ENCODE measurements around the gene PTPRK.
A peak's percentile ranks its signal among the peaks of the same experiment; 100 is the strongest.

PTPRK gene

GRCh38 chr6:128073389-128073788 is 447.0 kb downstream of the PTPRK start:
- TF ChIP-seq, protein P1, sequence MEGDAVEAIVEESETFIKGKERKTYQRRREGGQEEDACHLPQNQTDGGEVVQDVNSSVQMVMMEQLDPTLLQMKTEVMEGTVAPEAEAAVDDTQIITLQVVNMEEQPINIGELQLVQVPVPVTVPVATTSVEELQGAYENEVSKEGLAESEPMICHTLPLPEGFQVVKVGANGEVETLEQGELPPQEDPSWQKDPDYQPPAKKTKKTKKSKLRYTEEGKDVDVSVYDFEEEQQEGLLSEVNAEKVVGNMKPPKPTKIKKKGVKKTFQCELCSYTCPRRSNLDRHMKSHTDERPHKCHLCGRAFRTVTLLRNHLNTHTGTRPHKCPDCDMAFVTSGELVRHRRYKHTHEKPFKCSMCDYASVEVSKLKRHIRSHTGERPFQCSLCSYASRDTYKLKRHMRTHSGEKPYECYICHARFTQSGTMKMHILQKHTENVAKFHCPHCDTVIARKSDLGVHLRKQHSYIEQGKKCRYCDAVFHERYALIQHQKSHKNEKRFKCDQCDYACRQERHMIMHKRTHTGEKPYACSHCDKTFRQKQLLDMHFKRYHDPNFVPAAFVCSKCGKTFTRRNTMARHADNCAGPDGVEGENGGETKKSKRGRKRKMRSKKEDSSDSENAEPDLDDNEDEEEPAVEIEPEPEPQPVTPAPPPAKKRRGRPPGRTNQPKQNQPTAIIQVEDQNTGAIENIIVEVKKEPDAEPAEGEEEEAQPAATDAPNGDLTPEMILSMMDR (IDR thresholded peaks at IDR 0.05; ENCODE audit: control insufficient read depth, extremely low read depth, insufficient read depth), result no peak
- H3K4me3 ChIP-seq (ENCODE audit: low read depth, low read length), result no peak overlapping the region
- no peak for DNase-seq (ENCODE audit: low read depth)

DNA sequence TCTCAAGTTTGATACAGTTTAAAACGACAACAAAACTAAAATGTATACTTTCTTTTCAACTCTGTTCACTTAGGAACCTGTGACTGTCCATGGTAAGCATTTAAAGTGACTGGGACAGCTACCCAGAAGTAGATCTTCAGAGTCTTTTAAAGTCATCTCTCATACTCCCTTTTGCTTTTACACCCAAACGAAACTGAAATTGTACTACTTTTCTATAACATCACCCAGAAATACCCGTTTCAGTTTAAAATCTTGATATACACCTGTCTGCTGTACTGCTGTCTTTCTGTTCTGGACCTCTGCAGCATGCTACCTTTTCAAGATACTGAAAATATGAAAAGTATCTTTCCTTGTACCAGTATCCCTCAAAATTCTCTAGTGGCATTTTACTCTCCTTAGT is 449.2 kb downstream of the PTPRK start:
- no peak overlapping the region for H3K4me3 ChIP-seq (ENCODE audit: low read depth, low read length)
- TF ChIP-seq, protein P1 (IDR thresholded peaks at IDR 0.05; ENCODE audit: control insufficient read depth, extremely low read depth, insufficient read depth), result no peak

GRCh38 chr6:128070406-128070805 is 450.0 kb downstream of the PTPRK start:
- no peak for DNase-seq (ENCODE audit: low read depth)
- TF ChIP-seq, protein P1 (IDR thresholded peaks at IDR 0.05; ENCODE audit: control insufficient read depth, extremely low read depth, insufficient read depth), result no peak
- H3K4me3 ChIP-seq (ENCODE audit: low read depth, low read length), result no peak overlapping the region

More for the DNA sequence above, 449.2 kb downstream of the PTPRK start:
- no peak for DNase-seq (ENCODE audit: low read depth)

GRCh38 chr6:128069188-128069587 is 451.2 kb downstream of the PTPRK start:
- TF ChIP-seq, protein P1 (IDR thresholded peaks at IDR 0.05; ENCODE audit: control insufficient read depth, extremely low read depth, insufficient read depth), result no peak
- DNase-seq (ENCODE audit: low read depth), result no peak
- H3K4me3 ChIP-seq (ENCODE audit: low read depth, low read length), result no peak overlapping the region

DNA sequence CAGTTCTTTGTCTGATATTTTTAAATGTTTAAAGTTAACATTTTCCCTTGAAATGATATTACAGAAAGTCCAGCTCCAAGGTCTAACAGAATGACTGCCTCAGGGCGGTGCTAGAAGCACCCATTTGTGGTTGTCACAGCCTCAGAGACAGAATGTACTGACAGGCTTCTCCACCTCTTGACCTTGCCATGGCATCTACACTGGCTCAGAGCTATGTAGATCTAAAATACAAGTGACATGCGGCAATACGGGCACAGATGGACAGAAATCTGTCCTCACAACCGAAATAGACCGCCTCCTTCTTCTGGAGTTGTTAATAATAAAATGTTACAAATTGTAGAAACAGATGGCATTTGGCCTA is 452.3 kb downstream of the PTPRK start:
- DNase-seq (ENCODE audit: low read depth), result no peak
- no peak overlapping the region for H3K4me3 ChIP-seq (ENCODE audit: low read depth, low read length)
- TF ChIP-seq, protein P1 (IDR thresholded peaks at IDR 0.05; ENCODE audit: control insufficient read depth, extremely low read depth, insufficient read depth), result 0 out of 2 replicates have a peak, but pooled peaks have one; percentile 11

GRCh38 chr6:128067446-128068118 is 452.8 kb downstream of the PTPRK start:
- no peak overlapping the region for H3K4me3 ChIP-seq (ENCODE audit: low read depth, low read length)
- TF ChIP-seq, protein P1 (IDR thresholded peaks at IDR 0.05; ENCODE audit: control insufficient read depth, extremely low read depth, insufficient read depth), result no peak

GRCh38 chr6:128065072-128065471 is 455.3 kb downstream of the PTPRK start:
- H3K4me3 ChIP-seq (ENCODE audit: low read depth, low read length), result no peak overlapping the region
- TF ChIP-seq, protein P1 (IDR thresholded peaks at IDR 0.05; ENCODE audit: control insufficient read depth, extremely low read depth, insufficient read depth), result no peak
- no peak for DNase-seq (ENCODE audit: low read depth)

More at GRCh38 chr6:128067446-128068118, 452.8 kb downstream of the PTPRK start:
- DNase-seq (ENCODE audit: low read depth), result no peak

All from LNCaP clone FGC (cell line).